GM12878 (cell line): ENCODE data around the gene GABPA. TPM values are rescaled to one million over a fixed set of nuclear protein-coding genes. Genes with fewer than 3 reads are reported as not detected.

Source experiments
- ATAC-seq: fragments of 200-7000 bp; cut with Tn5 transposase; 3 replicates; pipeline ENCODE4 v1.9.1; 2020; ENCODE audit warnings: mild to moderate bottlenecking, moderate library complexity
- BruUV-seq: library from RNA; stranded (reverse); fragments of 400-500 nt; replicated peaks from 2 replicates; lab custom pipeline; 2021; lab: Mats Ljungman, UMichigan
- CTCF ChIA-PET: fragments of 300-600 bp; sonication (Branson Sonifier 250); formaldehyde crosslinking; extraction: SDS; loops from one replicate; lab custom pipeline; 2021; ENCODE audit warnings: inconsistent platforms; lab: Yijun Ruan, JAX
- POLR2A ChIA-PET: fragments of 350-600 bp; formaldehyde crosslinking; extraction: SDS; loops from one replicate; lab custom pipeline; 2021; ENCODE audit warnings: inconsistent platforms; lab: Charles Lee
- RAD21 ChIA-PET: fragments of 300-600 bp; sonication (Branson Sonifier 250); formaldehyde crosslinking; loops from one replicate; lab custom pipeline; 2023; ENCODE audit warnings: antibody characterized with exemption; ENCODE audit not compliant: unreplicated experiment; lab: Charles Lee
- SMC1A ChIA-PET: fragments of 300-600 bp; sonication (Branson Sonifier 250); formaldehyde crosslinking; loops from one replicate; lab custom pipeline; 2023; ENCODE audit not compliant: unreplicated experiment, uncharacterized antibody; lab: Charles Lee
- DNase-seq: peaks from one replicate; pipeline ENCODE4 v3.0.0-alpha.2; 2011; ENCODE audit warnings: low read depth, low spot score
- FAIRE-seq: peaks from 3 replicates; lab custom pipeline; 2011; peaks lifted over from hg19 to GRCh38; lab: Jason Lieb, UNC
- H2AFZ ChIP-seq: 2 replicates; pipeline ENCODE4 v1.6.0; 2011; ENCODE audit warnings: low read depth, low read length, control low read depth; ENCODE audit not compliant: control insufficient read depth
- H3K27ac ChIP-seq: 2 replicates; pipeline ENCODE4 v1.5.1; 2011; ENCODE audit warnings: control low read depth; ENCODE audit not compliant: control insufficient read depth, insufficient read depth
- H3K27me3 ChIP-seq, 2 experiments: replicated peaks in 1 of 2; 2 replicates each; pipeline versions ENCODE4 v1.6.0 to v1.6.1; 2011; ENCODE audit warnings: low read length in 1 of 2; ENCODE audit not compliant: control insufficient read depth in 2 of 2, insufficient read depth in 2 of 2
- H3K36me3 ChIP-seq, 2 experiments: 2 replicates each; pipeline ENCODE4 v1.5.1; 2011; ENCODE audit warnings: low read length in 1 of 2; ENCODE audit not compliant: control insufficient read depth in 2 of 2, insufficient read depth in 2 of 2
- H3K4me1 ChIP-seq: 2 replicates; pipeline ENCODE4 v1.6.1; 2011; ENCODE audit warnings: mild to moderate bottlenecking, low read length, moderate library complexity, mixed read lengths; ENCODE audit not compliant: control insufficient read depth, insufficient read depth
- H3K4me2 ChIP-seq: 2 replicates; pipeline ENCODE4 v1.6.0; 2011; ENCODE audit warnings: control low read depth; ENCODE audit not compliant: control insufficient read depth, insufficient read depth
- H3K4me3 ChIP-seq: fragments of 200-600 bp; sonication (generic); 2 replicates; pipeline ENCODE4 v1.5.1; 2016
- H3K79me2 ChIP-seq: 2 replicates; pipeline ENCODE4 v1.6.0; 2011; ENCODE audit warnings: low read length; ENCODE audit not compliant: control insufficient read depth, insufficient read depth
- H3K9ac ChIP-seq: 2 replicates; pipeline ENCODE4 v1.8.0; 2011; ENCODE audit warnings: low read length, control low read depth, mixed read lengths; ENCODE audit not compliant: control insufficient read depth, insufficient read depth
- H3K9me3 ChIP-seq: replicated peaks from 3 replicates; pipeline ENCODE4 v1.5.1; 2011; ENCODE audit warnings: mild to moderate bottlenecking, low read length; ENCODE audit not compliant: control insufficient read depth, insufficient read depth
- H4K20me1 ChIP-seq: 2 replicates; pipeline ENCODE4 v1.6.0; 2011; ENCODE audit not compliant: control insufficient read depth, insufficient read depth
- CBX3 ChIP-seq: fragments of 200-600 bp; sonication (generic); IDR thresholded peaks from 2 replicates; pipeline ENCODE4 v1.6.1; 2016; ENCODE audit warnings: low read depth, borderline replicate concordance
- EZH2 ChIP-seq: IDR thresholded peaks from 2 replicates; pipeline ENCODE4 v1.6.1; 2012; ENCODE audit warnings: low read depth, mild to moderate bottlenecking, control low read depth, inconsistent platforms, low read length, borderline replicate concordance; ENCODE audit not compliant: control insufficient read depth
- IRF4 ChIP-seq: IDR thresholded peaks from 2 replicates; pipeline ENCODE4 v1.6.1; 2011; ENCODE audit warnings: low read depth, low read length
- MAX ChIP-seq: IDR thresholded peaks from 2 replicates; pipeline ENCODE4 v1.6.1; 2012; ENCODE audit warnings: low read depth, low read length, improper control_type of control experiment
- MEF2A ChIP-seq: IDR thresholded peaks from 2 replicates; pipeline ENCODE4 v1.6.1; 2011; ENCODE audit warnings: low read depth, mild to moderate bottlenecking, low read length, moderate library complexity; ENCODE audit not compliant: insufficient read depth
- POLR2AphosphoS2 ChIP-seq: IDR thresholded peaks from 2 replicates; pipeline ENCODE4 v1.6.1; 2011; ENCODE audit warnings: low read depth, mild to moderate bottlenecking, low read length, improper control_type of control experiment, moderate library complexity
- RBBP5 ChIP-seq: fragments of 200-600 bp; sonication (generic); conservative IDR thresholded peaks from 2 replicates; pipeline ENCODE4 v1.6.1; 2016
- SIN3A ChIP-seq: IDR thresholded peaks from 2 replicates; pipeline ENCODE4 v1.6.1; 2012; ENCODE audit warnings: low read depth, low read length, improper control_type of control experiment
- SUPT20H ChIP-seq: IDR thresholded peaks from 2 replicates; pipeline ENCODE4 v1.6.1; 2011; ENCODE audit warnings: low read depth, mild to moderate bottlenecking, low read length, moderate library complexity, borderline replicate concordance; ENCODE audit not compliant: control insufficient read depth
- ZBTB40 ChIP-seq: fragments of 450-650 bp; IDR thresholded peaks from 2 replicates; pipeline ENCODE4 v1.6.1; 2016; ENCODE audit warnings: mild to moderate bottlenecking, moderate library complexity, borderline replicate concordance
- WGBS: methylation state at CpG from one replicate; pipeline ENCODE4 v1.1.6; 2016; ENCODE audit warnings: low lambda C conversion rate; ENCODE audit not compliant: insufficient replicate concordance, insufficient coverage; ENCODE audit errors: missing lambda C conversion rate; 5-methylcytosine and 5-hydroxymethylcytosine counted together
- in situ Hi-C: fragments of 300-500 bp; cut with MboI; formaldehyde crosslinking; loops from 9 replicates; pipeline ENCODE4 v1.14.3; 2018; ENCODE audit warnings: mixed read lengths
- intact Hi-C: fragments of 100-400 bp; cut with micrococcal nuclease; formaldehyde crosslinking; loops from one replicate; pipeline ENCODE4 v1.14.2; 2022; ENCODE audit not compliant: unreplicated experiment
- polyA plus RNA-seq, 11 experiments: library from polyadenylated mRNA; depleted of rRNA in 4 of 11; unstranded in 6 of 11; stranded (reverse) in 5 of 11; fragments of >200 nt; fragmentation: Nextera tagmentation in 4 of 11; fragmentation: Illumina TruSeq in 1 of 11; extraction: Ambion mirVana in 4 of 11; extraction: Trizol in 1 of 11; gene quantifications; 1 replicate in 1 of 11; 2 replicates in 10 of 11; pipeline versions ENCODE4 v1.2.1 to v1.2.3, GENCODE V29; 2011 to 2016; ENCODE audit warnings: inconsistent platforms in 2 of 11, missing spikeins in 2 of 11, low read depth in 1 of 11
- total RNA-seq, 4 experiments: library from RNA; depleted of rRNA in 3 of 4; stranded (reverse); fragments of >200 nt in 3 of 4; fragmentation: Illumina TruSeq in 1 of 4; extraction: Trizol in 1 of 4; gene quantifications; 2 replicates each; pipeline versions ENCODE4 v1.2.1 to v1.2.3, GENCODE V29; 2013 to 2021
- TF ChIP-seq, protein P1 (sequence below): fragments of 450-650 bp; IDR thresholded peaks from 2 replicates; pipeline ENCODE4 v1.6.1; 2018; ENCODE audit warnings: borderline replicate concordance, mild to moderate bottlenecking; ENCODE audit not compliant: partially characterized antibody
- TF ChIP-seq, protein P2 (sequence below): IDR thresholded peaks from 2 replicates; pipeline ENCODE4 v1.6.1; 2012; ENCODE audit warnings: low read depth, low read length, improper control_type of control experiment

Gene GABPA
- total and polyA plus RNA-seq, 10 of the 15 experiments (the other 5 are each of a cell fraction or from before 2014, with no cell fraction given) = 7.6 to 25.6 (median 22.9) TPM

DNA sequence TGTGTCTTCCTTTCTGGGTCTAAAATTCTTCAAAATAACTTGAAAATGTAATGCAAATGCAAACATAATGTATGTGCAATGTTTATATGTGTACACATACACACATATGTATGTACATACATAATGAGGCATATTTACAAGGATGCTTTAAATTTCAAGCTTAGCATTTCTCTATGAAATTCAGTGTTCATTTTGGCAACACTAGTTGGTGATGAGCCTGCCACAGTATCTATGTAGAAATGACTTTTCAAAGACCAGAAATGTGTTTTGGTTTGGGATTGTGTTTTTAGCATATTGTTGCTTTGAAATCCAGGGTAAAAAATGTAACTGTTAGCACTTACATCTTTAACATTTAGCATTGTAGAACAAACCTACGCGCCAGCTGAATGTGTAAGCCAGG, 10.1 kb downstream of the GABPA start:
- no TSS peak for BruUV-seq
- ChIA-PET SMC1A (interaction anchor here (1.3 kb wide), 1 partner anchor 136 kb away, joined by 4 read pairs; no protein-coding TSS in a partner anchor), CTCF (interaction anchor here (0.7 to 2.1 kb wide), 4 partner anchors 9 to 56 kb away, joined by 3 to 6 read pairs (median 4); no protein-coding TSS in a partner anchor), RAD21 (no interaction called here), POLR2A (interaction anchor here (2.3 kb wide), 1 partner anchor 10 kb away, joined by 12 read pairs; the partner anchor contains the start of genes ATP5PF and GABPA)
- Histone ChIP-seq H3K4me3 (no peak overlapping the region), H3K9me3 (no peaks in the 10 kb centered on the region), H3K4me2 (no peak overlapping the region), H3K9ac (no peak overlapping the region), H3K79me2 (peaks cover 7% of the 10 kb centered on the region), H3K4me1 (peaks cover under 1% of the 10 kb centered on the region; the same call in 1 of the 2 replicates), H2AFZ (no peak overlapping the region), H3K36me3 (peaks cover 1 to 18% of the 10 kb centered on the region in 2 experiments; a peak in 3 of 4 replicates), H3K27ac (no peak overlapping the region), H4K20me1 (no peaks in the 10 kb centered on the region), H3K27me3 (no peaks in the 10 kb centered on the region)
- intact Hi-C loops = no loop called here
- no peak for DNase-seq
- no peak for ATAC-seq
- 83% methylated on average over 2 of the region's 2 CpGs for WGBS
- in situ Hi-C loops = no loop called here
- no peak for FAIRE-seq
- TF ChIP-seq RBBP5 (no peak), IRF4 (no peak), MAX (no peak), SIN3A (no peak), EZH2 (no peak), CBX3 (no peak), SUPT20H (no peak), POLR2AphosphoS2 (no peak), MEF2A (no peak), ZBTB40 (no peak)
- TF ChIP-seq, protein P1, sequence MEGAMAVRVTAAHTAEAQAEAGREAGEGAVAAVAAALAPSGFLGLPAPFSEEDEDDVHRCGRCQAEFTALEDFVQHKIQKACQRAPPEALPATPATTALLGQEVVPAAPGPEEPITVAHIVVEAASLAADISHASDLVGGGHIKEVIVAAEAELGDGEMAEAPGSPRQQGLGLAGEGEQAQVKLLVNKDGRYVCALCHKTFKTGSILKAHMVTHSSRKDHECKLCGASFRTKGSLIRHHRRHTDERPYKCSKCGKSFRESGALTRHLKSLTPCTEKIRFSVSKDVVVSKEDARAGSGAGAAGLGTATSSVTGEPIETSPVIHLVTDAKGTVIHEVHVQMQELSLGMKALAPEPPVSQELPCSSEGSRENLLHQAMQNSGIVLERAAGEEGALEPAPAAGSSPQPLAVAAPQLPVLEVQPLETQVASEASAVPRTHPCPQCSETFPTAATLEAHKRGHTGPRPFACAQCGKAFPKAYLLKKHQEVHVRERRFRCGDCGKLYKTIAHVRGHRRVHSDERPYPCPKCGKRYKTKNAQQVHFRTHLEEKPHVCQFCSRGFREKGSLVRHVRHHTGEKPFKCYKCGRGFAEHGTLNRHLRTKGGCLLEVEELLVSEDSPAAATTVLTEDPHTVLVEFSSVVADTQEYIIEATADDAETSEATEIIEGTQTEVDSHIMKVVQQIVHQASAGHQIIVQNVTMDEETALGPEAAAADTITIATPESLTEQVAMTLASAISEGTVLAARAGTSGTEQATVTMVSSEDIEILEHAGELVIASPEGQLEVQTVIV = no peak
- TF ChIP-seq, protein P2, sequence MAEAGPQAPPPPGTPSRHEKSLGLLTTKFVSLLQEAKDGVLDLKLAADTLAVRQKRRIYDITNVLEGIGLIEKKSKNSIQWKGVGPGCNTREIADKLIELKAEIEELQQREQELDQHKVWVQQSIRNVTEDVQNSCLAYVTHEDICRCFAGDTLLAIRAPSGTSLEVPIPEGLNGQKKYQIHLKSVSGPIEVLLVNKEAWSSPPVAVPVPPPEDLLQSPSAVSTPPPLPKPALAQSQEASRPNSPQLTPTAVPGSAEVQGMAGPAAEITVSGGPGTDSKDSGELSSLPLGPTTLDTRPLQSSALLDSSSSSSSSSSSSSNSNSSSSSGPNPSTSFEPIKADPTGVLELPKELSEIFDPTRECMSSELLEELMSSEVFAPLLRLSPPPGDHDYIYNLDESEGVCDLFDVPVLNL = no peak
